Bronchial epithelial cell (primary cell): Measurements from ENCODE around the gene CNTNAP2. TPM values are rescaled to one million over a fixed set of nuclear protein-coding genes. Genes with fewer than 3 reads are reported as not detected.

ENCODE experiments used
- DNase-seq: peaks from one replicate; pipeline ENCODE4 v3.0.0-alpha.2; 2010; ENCODE audit warnings: low read depth
- FAIRE-seq: peaks from 2 replicates; lab custom pipeline; 2011; peaks lifted over from hg19 to GRCh38; lab: Jason Lieb, UNC
- H3K27me3 ChIP-seq: 2 replicates; pipeline ENCODE4 v1.5.1; 2011; ENCODE audit warnings: low read length; ENCODE audit not compliant: control insufficient read depth, insufficient read depth
- H3K36me3 ChIP-seq: 2 replicates; pipeline ENCODE4 v1.5.1; 2011; ENCODE audit warnings: low read length; ENCODE audit not compliant: control insufficient read depth, insufficient read depth
- H3K4me3 ChIP-seq: 2 replicates; pipeline ENCODE4 v1.5.1; 2011; ENCODE audit warnings: mild to moderate bottlenecking, low read depth, low read length, control low read depth
- CTCF ChIP-seq: IDR thresholded peaks from 2 replicates; pipeline ENCODE4 v1.5.1; 2011; ENCODE audit warnings: mild to moderate bottlenecking, moderate library complexity, low read length, control low read depth, inconsistent platforms; ENCODE audit not compliant: insufficient read depth, severe bottlenecking
- total RNA-seq: library from RNA; depleted of rRNA; stranded (reverse); fragments of >200 nt; gene quantifications from 2 replicates; pipeline ENCODE4 v1.2.1, GENCODE V29; 2014

CNTNAP2 gene
- total RNA-seq, 1 donor from 2014 or later: 0.26 TPM

GRCh38 chr7:147759327-147759943 lies 1642.8 kb downstream of the CNTNAP2 start:
- FAIRE-seq: no peak
- Histone ChIP-seq H3K4me3 (no peak overlapping the region), H3K36me3 (no peaks in the 10 kb centered on the region), H3K27me3 (no peaks in the 10 kb centered on the region)
- no peak for DNase-seq
- TF ChIP-seq CTCF: no peak

- H3K4me3 ChIP-seq: no peak overlapping the region
- FAIRE-seq (no peak), DNase-seq (no peak)
- H3K36me3 ChIP-seq: no peaks in the 10 kb centered on the region
- no peak for TF ChIP-seq CTCF
- H3K27me3 ChIP-seq: no peaks in the 10 kb centered on the region
These were observed 1648.7 kb downstream of the CNTNAP2 start for GRCh38 chr7:147765301-147765700.

- FAIRE-seq: no peak
- H3K4me3 ChIP-seq: no peak overlapping the region
- no peaks in the 10 kb centered on the region for H3K36me3 ChIP-seq
- DNase-seq: no peak
- no peaks in the 10 kb centered on the region for H3K27me3 ChIP-seq
- TF ChIP-seq CTCF: no peak
These were observed 1654.7 kb downstream of the CNTNAP2 start for GRCh38 chr7:147771344-147771743.

GRCh38 chr7:147774461-147774860 lies 1657.9 kb downstream of the CNTNAP2 start:
- no peak for TF ChIP-seq CTCF
- no peak for FAIRE-seq

GRCh38 chr7:147775516-147776284 lies 1659.1 kb downstream of the CNTNAP2 start:
- Histone ChIP-seq H3K27me3 (no peaks in the 10 kb centered on the region), H3K4me3 (no peak overlapping the region), H3K36me3 (no peaks in the 10 kb centered on the region)
- FAIRE-seq (no peak), DNase-seq (no peak)
- TF ChIP-seq CTCF: no peak

More at GRCh38 chr7:147774461-147774860, 1657.9 kb downstream of the CNTNAP2 start:
- no peak for DNase-seq
- Histone ChIP-seq H3K36me3 (no peaks in the 10 kb centered on the region), H3K27me3 (no peaks in the 10 kb centered on the region), H3K4me3 (no peak overlapping the region)
